Osteoblast (primary cell): ENCODE measurements around the gene SPINK2. TPM values are rescaled to one million over a fixed set of nuclear protein-coding genes. Genes with fewer than 3 reads are reported as not detected.

ENCODE experiments used
- DNase-seq: peaks from one replicate; pipeline ENCODE4 v3.0.0; 2011; ENCODE audit warnings: low spot score, mixed read lengths; ENCODE audit not compliant: insufficient read length; ENCODE audit errors: missing footprints
- H2AFZ ChIP-seq: 2 replicates; pipeline ENCODE4 v1.6.0; 2011; ENCODE audit warnings: mild to moderate bottlenecking, low read length
- H3K27ac ChIP-seq: 2 replicates; pipeline ENCODE4 v1.5.1; 2011; ENCODE audit warnings: mild to moderate bottlenecking, low read depth, low read length, moderate library complexity
- H3K27me3 ChIP-seq: 2 replicates; pipeline ENCODE4 v1.6.0; 2012; ENCODE audit warnings: mild to moderate bottlenecking, control low read depth, inconsistent platforms, low read length, moderate library complexity; ENCODE audit not compliant: insufficient read depth
- H3K36me3 ChIP-seq: 2 replicates; pipeline ENCODE4 v1.5.1; 2011; ENCODE audit warnings: mild to moderate bottlenecking, low read length, control low read depth, moderate library complexity; ENCODE audit not compliant: insufficient read depth
- H3K4me1 ChIP-seq: 2 replicates; pipeline ENCODE4 v1.5.1; 2011; ENCODE audit warnings: mild to moderate bottlenecking, low read length, control low read depth, moderate library complexity; ENCODE audit not compliant: insufficient read depth
- H3K4me2 ChIP-seq: 2 replicates; pipeline ENCODE4 v1.6.0; 2011; ENCODE audit warnings: mild to moderate bottlenecking, low read length; ENCODE audit not compliant: insufficient read depth
- H3K4me3 ChIP-seq: fragments of 200-600 bp; sonication (generic); 3 replicates; pipeline ENCODE4 v1.5.1; 2012; ENCODE audit warnings: mild to moderate bottlenecking, low read length, inconsistent platforms; ENCODE audit not compliant: insufficient read depth
- H3K79me2 ChIP-seq: 2 replicates; pipeline ENCODE4 v1.6.0; 2012; ENCODE audit warnings: mild to moderate bottlenecking, low read length, control low read depth, inconsistent platforms; ENCODE audit not compliant: insufficient read depth
- H3K9me3 ChIP-seq: 2 replicates; pipeline ENCODE4 v1.5.1; 2011; ENCODE audit warnings: low read depth, low read length, control low read depth
- H4K20me1 ChIP-seq: 2 replicates; pipeline ENCODE4 v1.6.0; 2012; ENCODE audit warnings: mild to moderate bottlenecking, low read length, control low read depth; ENCODE audit not compliant: insufficient read depth
- total RNA-seq: library from RNA; depleted of rRNA; stranded (reverse); fragments of >200 nt; gene quantifications from 2 replicates; pipeline ENCODE4 v1.2.3, GENCODE V29; 2012
- TF ChIP-seq, protein P1 (sequence below): IDR thresholded peaks from 2 replicates; pipeline ENCODE4 v1.5.1; 2011; ENCODE audit warnings: mild to moderate bottlenecking, low read depth, low read length, moderate library complexity; ENCODE audit errors: extremely low read depth

Gene SPINK2
- total RNA-seq, 1 donor = not detected

GRCh38 chr4:56783986-56784385, 37.5 kb downstream of the SPINK2 start:
- TF ChIP-seq, protein P1, sequence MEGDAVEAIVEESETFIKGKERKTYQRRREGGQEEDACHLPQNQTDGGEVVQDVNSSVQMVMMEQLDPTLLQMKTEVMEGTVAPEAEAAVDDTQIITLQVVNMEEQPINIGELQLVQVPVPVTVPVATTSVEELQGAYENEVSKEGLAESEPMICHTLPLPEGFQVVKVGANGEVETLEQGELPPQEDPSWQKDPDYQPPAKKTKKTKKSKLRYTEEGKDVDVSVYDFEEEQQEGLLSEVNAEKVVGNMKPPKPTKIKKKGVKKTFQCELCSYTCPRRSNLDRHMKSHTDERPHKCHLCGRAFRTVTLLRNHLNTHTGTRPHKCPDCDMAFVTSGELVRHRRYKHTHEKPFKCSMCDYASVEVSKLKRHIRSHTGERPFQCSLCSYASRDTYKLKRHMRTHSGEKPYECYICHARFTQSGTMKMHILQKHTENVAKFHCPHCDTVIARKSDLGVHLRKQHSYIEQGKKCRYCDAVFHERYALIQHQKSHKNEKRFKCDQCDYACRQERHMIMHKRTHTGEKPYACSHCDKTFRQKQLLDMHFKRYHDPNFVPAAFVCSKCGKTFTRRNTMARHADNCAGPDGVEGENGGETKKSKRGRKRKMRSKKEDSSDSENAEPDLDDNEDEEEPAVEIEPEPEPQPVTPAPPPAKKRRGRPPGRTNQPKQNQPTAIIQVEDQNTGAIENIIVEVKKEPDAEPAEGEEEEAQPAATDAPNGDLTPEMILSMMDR = no peak
- no peaks in the 10 kb centered on the region for H3K79me2 ChIP-seq
- H4K20me1 ChIP-seq = no peaks in the 10 kb centered on the region
- H3K36me3 ChIP-seq = no peaks in the 10 kb centered on the region
- H3K9me3 ChIP-seq = no peaks in the 10 kb centered on the region
- H3K27ac ChIP-seq = no peak overlapping the region
- H3K4me3 ChIP-seq = no peak overlapping the region
- peak; percentile 51 for DNase-seq
- no peak overlapping the region for H3K4me2 ChIP-seq
- no peak overlapping the region for H2AFZ ChIP-seq
- peaks cover 5% of the 10 kb centered on the region for H3K27me3 ChIP-seq
- H3K4me1 ChIP-seq = peaks cover 5% of the 10 kb centered on the region

GRCh38 chr4:56782019-56782418, 39.5 kb downstream of the SPINK2 start:
- peaks cover 5% of the 10 kb centered on the region for H3K4me1 ChIP-seq
- no peak overlapping the region for H3K4me2 ChIP-seq
- no peak for DNase-seq
- H3K27me3 ChIP-seq = peaks cover 5% of the 10 kb centered on the region
- no peak overlapping the region for H3K27ac ChIP-seq
- no peak overlapping the region for H2AFZ ChIP-seq
- TF ChIP-seq, protein P1 = no peak
- H3K9me3 ChIP-seq = no peaks in the 10 kb centered on the region
- H3K36me3 ChIP-seq = no peaks in the 10 kb centered on the region
- no peaks in the 10 kb centered on the region for H3K79me2 ChIP-seq
- no peak overlapping the region for H3K4me3 ChIP-seq
- no peaks in the 10 kb centered on the region for H4K20me1 ChIP-seq

DNA sequence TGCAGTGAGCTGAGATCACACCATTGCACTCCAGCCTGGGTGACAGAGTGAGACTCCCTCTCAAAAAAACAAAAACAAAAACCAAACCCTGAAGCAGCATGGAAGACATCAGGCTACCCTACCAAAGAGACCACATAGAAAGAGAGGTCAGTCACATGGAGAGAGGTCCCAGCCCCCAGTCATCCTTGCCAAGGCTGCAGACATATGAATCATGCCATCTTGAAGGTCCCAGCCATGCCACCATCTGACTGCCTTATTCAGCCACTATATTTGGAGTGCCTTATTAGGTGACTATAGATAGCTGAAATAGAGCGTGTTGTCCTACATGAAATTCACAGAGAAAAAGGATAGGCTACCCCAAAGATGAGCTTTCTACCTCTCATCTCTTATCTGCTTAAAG, 48.2 kb downstream of the SPINK2 start:
- Histone ChIP-seq H4K20me1 (no peaks in the 10 kb centered on the region), H3K27me3 (no peaks in the 10 kb centered on the region), H3K9me3 (no peaks in the 10 kb centered on the region), H2AFZ (peak overlapping the region; percentile 35), H3K27ac (no peak overlapping the region), H3K4me3 (no peak overlapping the region), H3K79me2 (no peaks in the 10 kb centered on the region), H3K36me3 (no peaks in the 10 kb centered on the region), H3K4me2 (no peak overlapping the region), H3K4me1 (peaks cover 7% of the 10 kb centered on the region)
- TF ChIP-seq, protein P1 = no peak
- no peak for DNase-seq

GRCh38 chr4:56772134-56772533, 49.4 kb downstream of the SPINK2 start:
- Histone ChIP-seq H3K27ac (no peak overlapping the region), H3K36me3 (no peaks in the 10 kb centered on the region), H2AFZ (peak overlapping the region; percentile 2), H4K20me1 (no peaks in the 10 kb centered on the region), H3K4me1 (peaks cover 7% of the 10 kb centered on the region), H3K9me3 (no peaks in the 10 kb centered on the region), H3K27me3 (no peaks in the 10 kb centered on the region), H3K4me2 (no peak overlapping the region), H3K79me2 (no peaks in the 10 kb centered on the region), H3K4me3 (no peak overlapping the region)
- TF ChIP-seq, protein P1 = no peak
- DNase-seq = no peak
